Measurements from ENCODE around the gene CALML6.

DNA sequence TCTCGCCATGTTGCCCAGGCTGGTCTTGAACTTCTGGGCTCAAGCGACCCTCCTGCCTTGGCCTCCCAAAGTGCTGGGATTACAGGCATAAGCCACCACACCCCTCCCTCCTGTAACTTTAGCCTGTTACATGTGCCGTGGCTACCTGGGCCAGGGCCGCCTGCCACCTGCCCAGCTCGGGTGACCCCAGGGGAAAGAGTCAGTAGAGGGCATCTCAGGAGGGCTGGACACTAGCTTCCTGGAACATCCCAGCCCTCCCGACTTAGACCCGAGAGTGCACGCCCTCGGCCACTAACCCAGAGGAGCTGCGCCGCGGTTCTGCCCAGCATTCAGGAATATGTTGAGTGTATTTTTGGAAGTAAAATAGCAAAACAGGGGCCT is 44.4 kb downstream of the CALML6 start:
- TF ChIP-seq ZNF532 (CRISPR knock-in tag; IDR thresholded peaks at IDR 0.05; ENCODE audit: borderline replicate concordance) (no peak), NFE2L1 (CRISPR knock-in tag; IDR thresholded peaks at IDR 0.05) (no peak), USF2 (CRISPR knock-in tag; IDR thresholded peaks at IDR 0.05) (no peak), ZNF121 (CRISPR knock-in tag; IDR thresholded peaks at IDR 0.05) (no peak), NR2C2 (CRISPR knock-in tag; IDR thresholded peaks at IDR 0.05) (no peak), KAT7 (CRISPR knock-in tag; IDR thresholded peaks at IDR 0.05; ENCODE audit: borderline replicate concordance) (no peak), ETV6 (CRISPR knock-in tag; IDR thresholded peaks at IDR 0.05) (no peak), AR (CRISPR knock-in tag; IDR thresholded peaks at IDR 0.05) (no peak), ELF4 (CRISPR knock-in tag; IDR thresholded peaks at IDR 0.05; ENCODE audit: low read depth) (no peak)
- TF ChIP-seq, protein P1, sequence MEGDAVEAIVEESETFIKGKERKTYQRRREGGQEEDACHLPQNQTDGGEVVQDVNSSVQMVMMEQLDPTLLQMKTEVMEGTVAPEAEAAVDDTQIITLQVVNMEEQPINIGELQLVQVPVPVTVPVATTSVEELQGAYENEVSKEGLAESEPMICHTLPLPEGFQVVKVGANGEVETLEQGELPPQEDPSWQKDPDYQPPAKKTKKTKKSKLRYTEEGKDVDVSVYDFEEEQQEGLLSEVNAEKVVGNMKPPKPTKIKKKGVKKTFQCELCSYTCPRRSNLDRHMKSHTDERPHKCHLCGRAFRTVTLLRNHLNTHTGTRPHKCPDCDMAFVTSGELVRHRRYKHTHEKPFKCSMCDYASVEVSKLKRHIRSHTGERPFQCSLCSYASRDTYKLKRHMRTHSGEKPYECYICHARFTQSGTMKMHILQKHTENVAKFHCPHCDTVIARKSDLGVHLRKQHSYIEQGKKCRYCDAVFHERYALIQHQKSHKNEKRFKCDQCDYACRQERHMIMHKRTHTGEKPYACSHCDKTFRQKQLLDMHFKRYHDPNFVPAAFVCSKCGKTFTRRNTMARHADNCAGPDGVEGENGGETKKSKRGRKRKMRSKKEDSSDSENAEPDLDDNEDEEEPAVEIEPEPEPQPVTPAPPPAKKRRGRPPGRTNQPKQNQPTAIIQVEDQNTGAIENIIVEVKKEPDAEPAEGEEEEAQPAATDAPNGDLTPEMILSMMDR (IDR thresholded peaks at IDR 0.05), result no peak
- TF ChIP-seq, protein P2, sequence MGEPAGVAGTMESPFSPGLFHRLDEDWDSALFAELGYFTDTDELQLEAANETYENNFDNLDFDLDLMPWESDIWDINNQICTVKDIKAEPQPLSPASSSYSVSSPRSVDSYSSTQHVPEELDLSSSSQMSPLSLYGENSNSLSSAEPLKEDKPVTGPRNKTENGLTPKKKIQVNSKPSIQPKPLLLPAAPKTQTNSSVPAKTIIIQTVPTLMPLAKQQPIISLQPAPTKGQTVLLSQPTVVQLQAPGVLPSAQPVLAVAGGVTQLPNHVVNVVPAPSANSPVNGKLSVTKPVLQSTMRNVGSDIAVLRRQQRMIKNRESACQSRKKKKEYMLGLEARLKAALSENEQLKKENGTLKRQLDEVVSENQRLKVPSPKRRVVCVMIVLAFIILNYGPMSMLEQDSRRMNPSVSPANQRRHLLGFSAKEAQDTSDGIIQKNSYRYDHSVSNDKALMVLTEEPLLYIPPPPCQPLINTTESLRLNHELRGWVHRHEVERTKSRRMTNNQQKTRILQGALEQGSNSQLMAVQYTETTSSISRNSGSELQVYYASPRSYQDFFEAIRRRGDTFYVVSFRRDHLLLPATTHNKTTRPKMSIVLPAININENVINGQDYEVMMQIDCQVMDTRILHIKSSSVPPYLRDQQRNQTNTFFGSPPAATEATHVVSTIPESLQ (CRISPR knock-in tag; IDR thresholded peaks at IDR 0.05), result no peak
- TF ChIP-seq, protein P3, sequence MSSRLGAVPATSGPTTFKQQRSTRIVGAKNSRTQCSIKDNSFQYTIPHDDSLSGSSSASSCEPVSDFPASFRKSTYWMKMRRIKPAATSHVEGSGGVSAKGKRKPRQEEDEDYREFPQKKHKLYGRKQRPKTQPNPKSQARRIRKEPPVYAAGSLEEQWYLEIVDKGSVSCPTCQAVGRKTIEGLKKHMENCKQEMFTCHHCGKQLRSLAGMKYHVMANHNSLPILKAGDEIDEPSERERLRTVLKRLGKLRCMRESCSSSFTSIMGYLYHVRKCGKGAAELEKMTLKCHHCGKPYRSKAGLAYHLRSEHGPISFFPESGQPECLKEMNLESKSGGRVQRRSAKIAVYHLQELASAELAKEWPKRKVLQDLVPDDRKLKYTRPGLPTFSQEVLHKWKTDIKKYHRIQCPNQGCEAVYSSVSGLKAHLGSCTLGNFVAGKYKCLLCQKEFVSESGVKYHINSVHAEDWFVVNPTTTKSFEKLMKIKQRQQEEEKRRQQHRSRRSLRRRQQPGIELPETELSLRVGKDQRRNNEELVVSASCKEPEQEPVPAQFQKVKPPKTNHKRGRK (CRISPR knock-in tag; IDR thresholded peaks at IDR 0.05; ENCODE audit: borderline replicate concordance), result no peak
- TF ChIP-seq, protein P4, sequence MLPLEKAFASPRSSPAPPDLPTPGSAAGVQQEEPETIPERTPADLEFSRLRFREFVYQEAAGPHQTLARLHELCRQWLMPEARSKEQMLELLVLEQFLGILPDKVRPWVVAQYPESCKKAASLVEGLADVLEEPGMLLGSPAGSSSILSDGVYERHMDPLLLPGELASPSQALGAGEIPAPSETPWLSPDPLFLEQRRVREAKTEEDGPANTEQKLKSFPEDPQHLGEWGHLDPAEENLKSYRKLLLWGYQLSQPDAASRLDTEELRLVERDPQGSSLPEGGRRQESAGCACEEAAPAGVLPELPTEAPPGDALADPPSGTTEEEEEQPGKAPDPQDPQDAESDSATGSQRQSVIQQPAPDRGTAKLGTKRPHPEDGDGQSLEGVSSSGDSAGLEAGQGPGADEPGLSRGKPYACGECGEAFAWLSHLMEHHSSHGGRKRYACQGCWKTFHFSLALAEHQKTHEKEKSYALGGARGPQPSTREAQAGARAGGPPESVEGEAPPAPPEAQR (CRISPR knock-in tag; IDR thresholded peaks at IDR 0.05), result no peak
